A549 (cell line): ENCODE results near the gene SH2D4B. TPM values are rescaled to one million over a fixed set of nuclear protein-coding genes. Genes with fewer than 3 reads are reported as not detected.

ENCODE experiments used
- ATAC-seq, 2 experiments: fragments of 200-7000 bp in 1 of 2; fragments of >200 bp in 1 of 2; cut with Nextera tagmentation in 1 of 2; cut with Tn5 transposase in 1 of 2; 3 replicates each; pipeline versions ENCODE4 v1.8.0 to v1.9.1; 2018 to 2020; ENCODE audit warnings: mild to moderate bottlenecking in 1 of 2, moderate library complexity in 1 of 2
- CTCF ChIA-PET: fragments of 300-600 bp; sonication (Branson Sonifier 250); formaldehyde crosslinking; extraction: SDS; loops from one replicate; lab custom pipeline; 2021; ENCODE audit warnings: antibody characterized with exemption, inconsistent platforms; lab: Yijun Ruan, JAX
- POLR2A ChIA-PET: fragments of 350-600 bp; formaldehyde crosslinking; extraction: SDS; loops from one replicate; lab custom pipeline; 2021; ENCODE audit warnings: antibody characterized with exemption, inconsistent platforms; lab: Yijun Ruan, JAX
- DNase-seq, 2 experiments: peaks; one replicate each; pipeline versions ENCODE4 v3.0.0 to v3.0.0-alpha.2; 2011 to 2016; ENCODE audit warnings: low read depth in 1 of 2, low spot score in 1 of 2
- FAIRE-seq: peaks from 2 replicates; lab custom pipeline; 2011; peaks lifted over from hg19 to GRCh38; lab: Jason Lieb, UNC
- H3K27ac ChIP-seq, 2 experiments: fragments of >200 bp; sonication (Bioruptor Twin); formaldehyde crosslinking; 3 replicates each; pipeline ENCODE4 v1.5.1; 2016 to 2017
- H3K4me1 ChIP-seq: fragments of >200 bp; sonication (Bioruptor Twin); formaldehyde crosslinking; 3 replicates; pipeline ENCODE4 v1.6.1; 2016
- H3K4me2 ChIP-seq: fragments of >200 bp; sonication (Bioruptor Twin); formaldehyde crosslinking; 3 replicates; pipeline ENCODE4 v1.6.1; 2016
- H3K4me3 ChIP-seq: fragments of >200 bp; sonication (Bioruptor Twin); formaldehyde crosslinking; 3 replicates; pipeline ENCODE4 v1.5.1; 2016
- H3K9me3 ChIP-seq: fragments of >200 bp; sonication (Bioruptor Twin); formaldehyde crosslinking; 3 replicates; pipeline ENCODE4 v1.6.1; 2016
- CBX8 ChIP-seq: fragments of 200-600 bp; sonication (generic); IDR thresholded peaks from 2 replicates; pipeline ENCODE4 v1.6.1; 2016
- CHD2 ChIP-seq: fragments of 150-350 bp; IDR thresholded peaks from 2 replicates; pipeline ENCODE4 v1.6.1; 2014; ENCODE audit warnings: low read length; ENCODE audit not compliant: partially characterized antibody
- CHD4 ChIP-seq: fragments of 200-600 bp; sonication (generic); IDR thresholded peaks from 2 replicates; pipeline ENCODE4 v1.6.1; 2016; ENCODE audit warnings: antibody characterized with exemption, mild to moderate bottlenecking, borderline replicate concordance
- EHF ChIP-seq: fragments of 250-450 bp; sonication (Bioruptor Pico); IDR thresholded peaks from 2 replicates; pipeline ENCODE4 v1.5.0; 2020; ENCODE audit warnings: mild to moderate bottlenecking
- HEYL ChIP-seq: fragments of 250-450 bp; sonication (Bioruptor Pico); IDR thresholded peaks from 2 replicates; pipeline ENCODE4 v1.8.0; 2021; ENCODE audit warnings: mild to moderate bottlenecking, moderate library complexity
- HOXA7 ChIP-seq: fragments of 250-450 bp; sonication (Bioruptor Pico); IDR thresholded peaks from 2 replicates; pipeline ENCODE4 v1.5.0; 2020; ENCODE audit warnings: mild to moderate bottlenecking, moderate library complexity
- JUN ChIP-seq, 2 experiments: fragments of >200 bp; sonication (Bioruptor Twin); formaldehyde crosslinking; IDR thresholded peaks; 2 replicates in 1 of 2; 3 replicates in 1 of 2; pipeline ENCODE4 v1.6.1; 2016 to 2017
- KDM1A ChIP-seq: fragments of 200-600 bp; sonication (generic); IDR thresholded peaks from 2 replicates; pipeline ENCODE4 v1.6.1; 2016; ENCODE audit warnings: low read depth, mild to moderate bottlenecking
- KDM5A ChIP-seq: fragments of 200-600 bp; sonication (generic); IDR thresholded peaks from 2 replicates; pipeline ENCODE4 v1.6.1; 2016; ENCODE audit warnings: antibody characterized with exemption, mild to moderate bottlenecking
- MAFK ChIP-seq: fragments of 450-650 bp; IDR thresholded peaks from 2 replicates; pipeline ENCODE4 v1.6.1; 2014; ENCODE audit not compliant: partially characterized antibody
- MAZ ChIP-seq: fragments of 150-350 bp; IDR thresholded peaks from 2 replicates; pipeline ENCODE4 v1.6.1; 2014; ENCODE audit warnings: antibody characterized with exemption, low read depth, low read length, borderline replicate concordance
- MYC ChIP-seq: IDR thresholded peaks from 2 replicates; pipeline ENCODE4 v1.6.1; 2012; ENCODE audit warnings: mild to moderate bottlenecking, inconsistent platforms, low read length, improper control_type of control experiment, borderline replicate concordance
- NPAS2 ChIP-seq: fragments of 250-450 bp; sonication (Bioruptor Pico); IDR thresholded peaks from 2 replicates; pipeline ENCODE4 v1.8.0; 2022; ENCODE audit warnings: mild to moderate bottlenecking, moderate library complexity, borderline replicate concordance
- POLR2AphosphoS2 ChIP-seq: conservative IDR thresholded peaks from 2 replicates; pipeline ENCODE4 v1.6.1; 2012; ENCODE audit warnings: low read length, improper control_type of control experiment, inconsistent platforms
- RAD21 ChIP-seq, 2 experiments: fragments of >200 bp in 1 of 2; sonication (Bioruptor Twin) in 1 of 2; formaldehyde crosslinking in 1 of 2; IDR thresholded peaks in 1 of 2; conservative IDR thresholded peaks in 1 of 2; 2 replicates in 1 of 2; 3 replicates in 1 of 2; pipeline ENCODE4 v1.6.1; 2012 to 2018; ENCODE audit warnings: inconsistent platforms in 1 of 2
- RFX5 ChIP-seq: fragments of 450-650 bp; IDR thresholded peaks from 2 replicates; pipeline ENCODE4 v1.7.1; 2014; ENCODE audit warnings: antibody characterized with exemption, mild to moderate bottlenecking, moderate library complexity
- RNF2 ChIP-seq: fragments of 200-600 bp; sonication (generic); IDR thresholded peaks from 2 replicates; pipeline ENCODE4 v1.6.1; 2016; ENCODE audit warnings: low read depth, mild to moderate bottlenecking, antibody characterized with exemption, moderate library complexity, borderline replicate concordance
- SREBF2 ChIP-seq: fragments of 450-650 bp; IDR thresholded peaks from 2 replicates; pipeline ENCODE4 v1.6.1; 2014; ENCODE audit warnings: mild to moderate bottlenecking, moderate library complexity
- ZNF302 ChIP-seq: fragments of 250-450 bp; sonication (Bioruptor Pico); IDR thresholded peaks from 2 replicates; pipeline ENCODE4 v1.9.0; 2021; ENCODE audit warnings: inconsistent platforms, mild to moderate bottlenecking, moderate library complexity
- WGBS: methylation state at CpG from one replicate; pipeline ENCODE4 v1.1.6; 2017; ENCODE audit errors: missing lambda C conversion rate; 5-methylcytosine and 5-hydroxymethylcytosine counted together
- polyA plus RNA-seq, 4 experiments: library from polyadenylated mRNA; depleted of rRNA in 3 of 4; stranded (reverse); fragments of >200 nt; fragmentation: RNase III in 1 of 4; extraction: RNeasy Plus Mini Kit Qiagen cat#74134 plus additional on column Dnase treatment in 1 of 4; gene quantifications; 2 replicates in 3 of 4; 3 replicates in 1 of 4; pipeline ENCODE4 v1.2.3, GENCODE V29; 2011 to 2017
- TF ChIP-seq, protein P1 (sequence below): fragments of 150-350 bp; IDR thresholded peaks from 2 replicates; pipeline ENCODE4 v1.6.1; 2014; ENCODE audit warnings: low read depth, mild to moderate bottlenecking, low read length
- TF ChIP-seq, protein P2 (sequence below): fragments of >200 bp; sonication (Bioruptor Twin); formaldehyde crosslinking; IDR thresholded peaks from 3 replicates; pipeline ENCODE4 v1.5.1; 2016
- TF ChIP-seq, protein P3 (sequence below): IDR thresholded peaks from 2 replicates; pipeline ENCODE4 v1.6.1; 2012; ENCODE audit warnings: low read depth, borderline replicate concordance
- TF ChIP-seq, protein P4 (sequence below): fragments of >200 bp; sonication (Bioruptor Twin); formaldehyde crosslinking; IDR thresholded peaks from 3 replicates; pipeline ENCODE4 v1.6.1; 2016
- TF ChIP-seq, protein P5 (sequence below): fragments of 450-650 bp; IDR thresholded peaks from 2 replicates; pipeline ENCODE4 v1.6.1; 2014; ENCODE audit warnings: antibody characterized with exemption

SH2D4B gene
- polyA plus RNA-seq, 2 of the 4 experiments (the other 2 are of a cell fraction), result 0.01 to 0.12 TPM

DNA sequence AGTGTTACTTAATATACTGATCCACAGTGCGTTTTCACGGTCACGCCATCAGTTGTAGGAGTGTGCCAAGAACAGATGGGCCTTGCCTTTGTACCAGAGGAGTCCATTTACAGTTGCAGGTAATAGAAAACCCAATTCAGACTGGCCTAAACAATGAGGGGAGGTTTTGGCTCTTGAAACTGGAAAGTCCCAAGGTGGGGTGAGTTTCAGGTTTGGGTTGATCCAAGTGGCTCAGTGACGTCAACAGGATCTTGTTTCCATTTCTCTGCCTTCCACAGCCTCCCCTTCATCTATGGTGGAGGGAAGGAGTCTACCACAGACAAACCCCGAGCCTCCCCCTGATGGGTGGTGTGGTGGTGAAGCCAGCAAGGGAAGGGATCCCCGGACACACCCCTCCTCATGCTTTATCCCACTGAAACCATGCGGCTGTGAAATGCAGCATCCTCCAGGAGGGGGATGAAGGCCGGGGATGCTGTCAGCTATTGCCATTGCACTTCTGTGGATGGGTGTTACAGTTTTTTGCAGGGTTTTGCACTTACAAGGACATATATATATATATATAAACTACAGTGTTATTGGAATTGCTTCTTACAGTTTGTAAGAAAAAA, 14.8 kb upstream of the SH2D4B start:
- TF ChIP-seq POLR2AphosphoS2 (peak; percentile 84), CBX8 (no peak)
- FAIRE-seq (no peak), ATAC-seq (peak in 1 of 2 experiments; percentile 10; a peak in 3 of 6 replicates), DNase-seq (no peak)
- H3K27ac ChIP-seq, result peak overlapping the region in 1 of 2 experiments; percentile 62; a peak in 3 of 6 replicates
- POLR2A ChIA-PET, result no interaction called here
- CTCF ChIA-PET, result interaction anchor here (1.3 to 2.1 kb wide), 2 partner anchors 17 to 78 kb away, joined by 6 to 7 read pairs; no protein-coding TSS in a partner anchor
- H3K4me2 ChIP-seq, result no peak overlapping the region
- H3K4me1 ChIP-seq, result peaks cover 68% of the 10 kb centered on the region
- no peak overlapping the region for H3K4me3 ChIP-seq
- H3K9me3 ChIP-seq, result no peaks in the 10 kb centered on the region
- 80% methylated on average over 8 of the region's 8 CpGs for WGBS

DNA sequence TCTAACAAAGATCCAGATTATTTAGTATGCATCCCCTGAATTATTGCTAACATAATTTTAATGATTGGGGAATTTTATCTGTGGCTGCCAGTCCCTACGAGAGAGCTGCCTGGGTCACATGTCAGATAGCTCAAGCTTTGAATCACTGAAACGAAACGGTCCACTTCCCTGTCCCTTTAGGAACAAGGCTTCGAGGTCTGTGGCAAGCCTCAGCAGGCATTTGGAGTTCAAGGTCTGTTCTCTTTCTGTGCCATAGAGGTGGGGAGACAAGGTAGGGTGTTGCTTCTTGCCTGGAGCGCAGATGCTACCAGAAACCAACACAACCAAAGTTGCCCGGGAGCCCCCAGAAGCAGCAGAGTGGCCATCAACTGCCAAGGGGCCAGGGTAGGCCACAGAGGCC, 13.9 kb upstream of the SH2D4B start:
- ChIA-PET POLR2A (no interaction called here), CTCF (interaction anchor here (1.3 to 3.9 kb wide), 2 partner anchors 13 to 79 kb away, joined by 6 to 11 read pairs; no protein-coding TSS in a partner anchor)
- ATAC-seq (no peak), FAIRE-seq (no peak), DNase-seq (no peak)
- H3K4me1 ChIP-seq, result peaks cover 69% of the 10 kb centered on the region
- H3K4me3 ChIP-seq, result no peak overlapping the region
- peak overlapping the region; percentile 58 to 80 for H3K27ac ChIP-seq
- TF ChIP-seq RNF2, result no peak
- no peak for TF ChIP-seq HEYL (CRISPR knock-in tag)
- TF ChIP-seq KDM1A, result no peak
- no peak for TF ChIP-seq NPAS2 (CRISPR knock-in tag)
- TF ChIP-seq HOXA7 (CRISPR knock-in tag), result no peak
- no peaks in the 10 kb centered on the region for H3K9me3 ChIP-seq
- 76% methylated on average over 5 of the region's 6 CpGs for WGBS
- H3K4me2 ChIP-seq, result no peak overlapping the region

DNA sequence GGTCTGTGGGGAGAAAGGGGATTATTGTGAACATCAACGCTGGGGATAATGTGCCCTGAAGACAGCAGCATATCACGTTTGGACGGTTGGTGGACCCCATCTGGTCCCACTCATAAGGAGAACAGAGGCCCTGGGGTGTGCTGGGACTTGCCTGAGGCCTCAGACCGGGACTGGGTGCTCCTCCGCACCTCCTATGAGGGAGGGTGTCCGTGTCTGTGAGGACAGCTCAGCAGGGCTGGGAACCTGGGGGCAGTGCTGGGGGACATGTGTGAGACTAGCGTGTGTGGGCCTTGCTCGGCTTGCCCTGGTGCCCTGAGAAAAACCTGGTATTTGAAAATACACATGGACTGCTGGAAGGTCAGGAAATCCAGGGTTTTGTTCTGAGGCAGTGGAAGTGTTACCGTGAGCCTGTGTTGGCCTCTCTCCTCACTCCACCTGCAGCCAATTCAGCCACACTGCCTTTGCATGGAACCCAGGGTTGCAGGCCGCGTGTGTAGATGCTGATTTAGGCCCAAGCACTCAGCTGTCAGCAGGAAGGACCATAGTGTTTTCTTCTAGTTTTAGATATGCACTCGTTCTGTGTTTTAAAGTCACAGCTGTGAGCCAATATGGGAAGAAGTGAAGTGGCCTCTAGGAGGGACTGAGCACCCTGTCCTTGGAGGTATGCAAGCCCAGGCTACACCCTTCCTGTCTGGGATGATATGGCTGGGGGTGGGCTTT, 13.4 kb upstream of the SH2D4B start:
- peak overlapping the region; percentile 58 to 80 for H3K27ac ChIP-seq
- no peak overlapping the region for H3K4me2 ChIP-seq
- DNase-seq (no peak), FAIRE-seq (no peak), ATAC-seq (peak; percentile 12 to 31; a peak in 5 of 6 replicates)
- H3K9me3 ChIP-seq, result no peaks in the 10 kb centered on the region
- POLR2A ChIA-PET, result no interaction called here
- CTCF ChIA-PET, result interaction anchor here (0.6 to 9.3 kb wide), 5 partner anchors 8 to 80 kb away, joined by 3 to 81 read pairs (median 6); no protein-coding TSS in a partner anchor
- H3K4me3 ChIP-seq, result no peak overlapping the region
- 85% methylated on average over 12 of the region's 12 CpGs for WGBS
- H3K4me1 ChIP-seq, result peaks cover 73% of the 10 kb centered on the region
- TF ChIP-seq SREBF2 (no peak), ZNF302 (CRISPR knock-in tag) (no peak), MYC (no peak), RFX5 (no peak), NPAS2 (CRISPR knock-in tag) (no peak), POLR2AphosphoS2 (0 out of 2 replicates have a peak, but pooled peaks have one; percentile 18), JUN (IDR thresholded peaks at IDR 0.05) (peak in 1 of 2 experiments; percentile 55; a peak in 1 of 5 replicates), EHF (CRISPR knock-in tag) (no peak), MAFK (no peak), RNF2 (no peak), CHD4 (no peak), KDM1A (no peak), KDM5A (no peak), RAD21 (conservative IDR thresholded peaks at IDR 0.05 in 1 of 2, IDR thresholded peaks at IDR 0.05 in 1 of 2) (no peak), CHD2 (no peak), MAZ (no peak)
- TF ChIP-seq, protein P1, sequence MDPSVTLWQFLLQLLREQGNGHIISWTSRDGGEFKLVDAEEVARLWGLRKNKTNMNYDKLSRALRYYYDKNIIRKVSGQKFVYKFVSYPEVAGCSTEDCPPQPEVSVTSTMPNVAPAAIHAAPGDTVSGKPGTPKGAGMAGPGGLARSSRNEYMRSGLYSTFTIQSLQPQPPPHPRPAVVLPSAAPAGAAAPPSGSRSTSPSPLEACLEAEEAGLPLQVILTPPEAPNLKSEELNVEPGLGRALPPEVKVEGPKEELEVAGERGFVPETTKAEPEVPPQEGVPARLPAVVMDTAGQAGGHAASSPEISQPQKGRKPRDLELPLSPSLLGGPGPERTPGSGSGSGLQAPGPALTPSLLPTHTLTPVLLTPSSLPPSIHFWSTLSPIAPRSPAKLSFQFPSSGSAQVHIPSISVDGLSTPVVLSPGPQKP, result no peak
- TF ChIP-seq, protein P2, sequence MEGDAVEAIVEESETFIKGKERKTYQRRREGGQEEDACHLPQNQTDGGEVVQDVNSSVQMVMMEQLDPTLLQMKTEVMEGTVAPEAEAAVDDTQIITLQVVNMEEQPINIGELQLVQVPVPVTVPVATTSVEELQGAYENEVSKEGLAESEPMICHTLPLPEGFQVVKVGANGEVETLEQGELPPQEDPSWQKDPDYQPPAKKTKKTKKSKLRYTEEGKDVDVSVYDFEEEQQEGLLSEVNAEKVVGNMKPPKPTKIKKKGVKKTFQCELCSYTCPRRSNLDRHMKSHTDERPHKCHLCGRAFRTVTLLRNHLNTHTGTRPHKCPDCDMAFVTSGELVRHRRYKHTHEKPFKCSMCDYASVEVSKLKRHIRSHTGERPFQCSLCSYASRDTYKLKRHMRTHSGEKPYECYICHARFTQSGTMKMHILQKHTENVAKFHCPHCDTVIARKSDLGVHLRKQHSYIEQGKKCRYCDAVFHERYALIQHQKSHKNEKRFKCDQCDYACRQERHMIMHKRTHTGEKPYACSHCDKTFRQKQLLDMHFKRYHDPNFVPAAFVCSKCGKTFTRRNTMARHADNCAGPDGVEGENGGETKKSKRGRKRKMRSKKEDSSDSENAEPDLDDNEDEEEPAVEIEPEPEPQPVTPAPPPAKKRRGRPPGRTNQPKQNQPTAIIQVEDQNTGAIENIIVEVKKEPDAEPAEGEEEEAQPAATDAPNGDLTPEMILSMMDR, result no peak
- TF ChIP-seq, protein P3, sequence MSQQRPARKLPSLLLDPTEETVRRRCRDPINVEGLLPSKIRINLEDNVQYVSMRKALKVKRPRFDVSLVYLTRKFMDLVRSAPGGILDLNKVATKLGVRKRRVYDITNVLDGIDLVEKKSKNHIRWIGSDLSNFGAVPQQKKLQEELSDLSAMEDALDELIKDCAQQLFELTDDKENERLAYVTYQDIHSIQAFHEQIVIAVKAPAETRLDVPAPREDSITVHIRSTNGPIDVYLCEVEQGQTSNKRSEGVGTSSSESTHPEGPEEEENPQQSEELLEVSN, result no peak
- TF ChIP-seq, protein P4, sequence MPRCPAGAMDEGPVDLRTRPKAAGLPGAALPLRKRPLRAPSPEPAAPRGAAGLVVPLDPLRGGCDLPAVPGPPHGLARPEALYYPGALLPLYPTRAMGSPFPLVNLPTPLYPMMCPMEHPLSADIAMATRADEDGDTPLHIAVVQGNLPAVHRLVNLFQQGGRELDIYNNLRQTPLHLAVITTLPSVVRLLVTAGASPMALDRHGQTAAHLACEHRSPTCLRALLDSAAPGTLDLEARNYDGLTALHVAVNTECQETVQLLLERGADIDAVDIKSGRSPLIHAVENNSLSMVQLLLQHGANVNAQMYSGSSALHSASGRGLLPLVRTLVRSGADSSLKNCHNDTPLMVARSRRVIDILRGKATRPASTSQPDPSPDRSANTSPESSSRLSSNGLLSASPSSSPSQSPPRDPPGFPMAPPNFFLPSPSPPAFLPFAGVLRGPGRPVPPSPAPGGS, result no peak
- TF ChIP-seq, protein P5, sequence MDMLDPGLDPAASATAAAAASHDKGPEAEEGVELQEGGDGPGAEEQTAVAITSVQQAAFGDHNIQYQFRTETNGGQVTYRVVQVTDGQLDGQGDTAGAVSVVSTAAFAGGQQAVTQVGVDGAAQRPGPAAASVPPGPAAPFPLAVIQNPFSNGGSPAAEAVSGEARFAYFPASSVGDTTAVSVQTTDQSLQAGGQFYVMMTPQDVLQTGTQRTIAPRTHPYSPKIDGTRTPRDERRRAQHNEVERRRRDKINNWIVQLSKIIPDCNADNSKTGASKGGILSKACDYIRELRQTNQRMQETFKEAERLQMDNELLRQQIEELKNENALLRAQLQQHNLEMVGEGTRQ, result no peak
